GM18508 (cell line): ENCODE results near the gene FAU.

ENCODE experiments used
- ATAC-seq: cut with Tn5 transposase; IDR thresholded peaks from one replicate; pipeline ENCODE4 v1.9.1; 2021; ENCODE audit warnings: moderate number of reproducible peaks; ENCODE audit not compliant: insufficient read depth, unreplicated experiment

The FAU gene

DNA sequence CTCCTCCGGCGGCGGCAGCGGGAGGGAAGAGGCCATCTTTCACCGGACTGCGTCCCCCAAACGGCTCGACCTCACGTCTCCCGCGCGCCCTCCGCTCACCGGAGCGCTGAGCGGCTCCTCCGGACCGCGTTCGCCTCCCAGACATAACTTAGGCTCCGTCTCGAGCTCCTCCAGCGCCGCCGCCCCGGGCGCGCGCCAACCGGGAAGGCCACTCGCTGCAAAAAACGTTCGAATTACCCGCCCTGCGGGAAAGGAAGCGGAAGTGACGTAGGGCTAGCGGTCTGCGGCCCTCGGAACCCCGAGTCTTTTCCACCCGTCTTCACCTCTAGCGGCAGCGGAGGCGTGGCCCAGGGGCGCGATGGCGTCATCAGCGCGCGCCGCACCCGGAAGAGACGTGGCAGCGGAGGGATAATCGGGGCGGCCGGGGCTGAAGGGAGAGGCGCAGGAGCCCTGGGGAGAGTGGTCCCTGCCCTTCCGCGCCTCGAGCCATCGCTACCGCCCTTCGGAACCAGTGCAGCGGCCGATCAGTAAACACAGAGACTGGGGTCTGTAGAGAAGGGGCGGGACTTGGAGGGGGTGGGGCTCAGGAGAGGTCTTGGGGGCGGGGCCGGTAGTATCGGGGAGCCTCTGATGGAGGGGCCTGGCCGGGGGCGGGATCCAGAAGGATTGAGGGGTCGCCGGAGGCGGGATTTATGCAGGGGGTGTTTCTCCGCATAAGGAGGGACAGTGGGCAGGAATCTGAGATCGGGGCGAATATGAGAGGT lies 37.9 kb downstream of the FAU start, which contains the start of the genes CDCA5 and ZFPL1:
Gene CDCA5 (minus strand): TSS at position 207 of the 764 bp plus-strand sequence. CDS start 62 bp downstream, at position 145.
Gene ZFPL1 (plus strand): TSS at position 389 of the 764 bp plus-strand sequence. CDS start 477 bp downstream, outside the sequence.
- no peak for ATAC-seq

DNA sequence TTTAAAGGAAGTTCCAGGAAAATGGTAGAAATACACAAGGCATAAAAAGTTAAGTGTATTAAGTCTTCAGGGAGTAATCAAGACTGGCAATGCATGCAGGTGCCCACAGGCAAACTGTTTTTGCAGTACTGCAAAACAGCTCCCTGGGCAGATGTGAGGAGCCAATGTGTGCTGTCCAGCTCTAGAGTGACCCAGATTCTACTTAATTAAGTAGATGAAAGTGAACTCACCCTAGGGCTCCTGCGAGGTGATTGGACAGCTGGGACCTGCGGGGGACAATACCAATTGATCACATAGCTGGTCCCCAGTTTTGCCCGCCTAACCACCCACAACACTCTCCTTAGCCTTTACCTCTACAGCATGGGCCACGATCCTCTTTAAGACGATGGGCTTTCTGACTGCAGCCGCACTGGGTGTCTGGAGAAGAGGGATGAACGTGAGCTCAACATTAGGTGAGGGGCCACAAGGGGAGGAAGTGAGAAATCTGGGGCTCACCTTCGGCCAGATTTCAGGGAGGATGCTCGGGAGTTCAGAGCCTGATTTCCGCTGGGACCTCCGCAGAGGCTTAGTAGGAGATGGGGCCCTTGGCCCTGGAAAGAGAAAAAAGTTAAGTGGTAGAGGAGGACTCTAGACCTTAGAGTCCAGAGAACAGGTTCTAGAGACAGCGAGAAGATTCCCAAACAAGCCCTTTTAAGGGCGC lies 38.6 kb downstream of the FAU start:
- no peak for ATAC-seq

DNA sequence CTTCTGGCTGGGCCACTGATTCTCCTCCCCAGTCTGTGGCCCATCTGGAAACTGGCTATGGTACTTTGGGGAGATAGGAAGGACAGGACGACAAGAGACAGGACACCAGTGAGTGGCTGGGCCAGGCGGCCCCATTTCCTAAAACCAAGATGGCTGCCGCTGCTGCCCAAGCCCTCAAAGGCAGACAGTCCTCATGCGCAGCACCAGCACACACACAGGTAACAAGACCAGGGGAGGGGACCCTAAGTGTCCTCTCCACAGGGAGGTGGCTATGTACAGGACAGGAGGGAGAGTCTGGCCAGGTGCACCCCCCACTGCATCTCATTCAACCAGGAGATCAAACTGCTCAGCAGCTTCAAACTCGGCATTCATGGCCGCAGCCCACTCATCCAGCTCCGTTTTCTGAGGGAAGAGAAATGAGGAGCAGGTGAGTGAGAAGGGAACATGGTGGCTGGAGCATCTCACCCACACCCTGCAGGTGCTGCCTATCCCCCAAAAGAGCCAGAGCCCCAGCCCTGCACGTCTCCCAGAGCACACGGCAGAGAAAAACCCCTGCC lies 43.1 kb downstream of the FAU start:
- no peak for ATAC-seq

DNA sequence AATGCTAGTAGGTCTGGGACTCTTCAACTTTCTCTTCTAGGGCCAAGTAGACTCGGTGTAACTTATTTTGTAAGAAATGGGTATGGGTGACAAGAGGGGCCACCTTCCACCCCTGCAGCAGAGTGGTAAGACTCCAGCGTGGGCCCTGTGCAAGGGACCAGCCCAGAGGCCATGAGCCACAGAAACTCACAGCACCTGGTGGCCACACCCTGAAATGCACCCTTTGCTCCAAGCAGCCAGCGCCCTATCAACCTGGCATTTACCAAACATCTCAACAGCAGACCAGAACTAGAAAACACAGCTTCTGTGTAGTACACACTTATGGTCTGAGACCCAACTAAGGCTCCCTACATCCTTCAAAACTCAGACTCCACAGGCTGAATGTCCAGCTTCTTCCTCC lies 43.8 kb downstream of the FAU start:
- ATAC-seq: no peak

GRCh38 chr11:65077451-65077850 lies 44.5 kb downstream of the FAU start:
- ATAC-seq: no peak

- no peak for ATAC-seq
These were observed 49.3 kb downstream of the FAU start for GRCh38 chr11:65072631-65072966.

DNA sequence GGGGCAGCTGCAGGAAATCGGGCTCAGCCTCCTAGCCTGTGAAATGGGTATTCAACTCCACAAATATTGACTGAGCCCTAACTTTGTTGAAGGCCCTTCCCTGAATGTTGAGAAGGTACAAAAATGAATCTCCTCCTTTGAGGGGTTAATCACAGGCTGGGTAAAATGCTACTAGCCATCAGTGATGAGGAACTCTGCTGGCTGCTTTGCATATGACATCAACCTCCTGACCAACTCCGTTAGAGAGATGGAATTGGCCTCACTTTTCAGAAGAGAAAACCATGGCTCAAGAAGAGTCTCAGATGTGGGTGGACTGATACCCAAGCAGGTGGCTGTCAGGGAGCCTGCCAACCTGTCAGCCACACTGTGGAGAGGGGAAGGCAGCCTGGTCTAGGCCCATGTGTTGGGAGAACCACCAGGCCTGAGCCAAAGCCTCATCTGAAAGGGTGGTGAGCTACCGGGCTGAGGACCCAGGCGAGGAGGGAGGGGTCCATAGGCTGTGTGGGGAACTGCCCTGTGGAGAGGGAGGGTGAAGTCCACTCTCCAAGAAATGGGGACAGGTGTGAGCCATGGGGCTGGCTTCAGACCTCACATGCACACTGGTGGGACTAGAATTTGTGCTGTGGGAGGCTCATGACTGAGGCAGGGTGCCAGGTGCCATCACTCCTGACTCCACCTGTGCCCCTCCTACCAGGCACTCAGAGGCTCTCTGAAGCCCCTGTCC lies 49.9 kb downstream of the FAU start:
- ATAC-seq: no peak
